ENCODE measurements around the gene DOK1.

DOK1 gene

GRCh38 chr2:74603282-74604000, 48.9 kb downstream of the DOK1 start:
- no peak for DNase-seq

DNA sequence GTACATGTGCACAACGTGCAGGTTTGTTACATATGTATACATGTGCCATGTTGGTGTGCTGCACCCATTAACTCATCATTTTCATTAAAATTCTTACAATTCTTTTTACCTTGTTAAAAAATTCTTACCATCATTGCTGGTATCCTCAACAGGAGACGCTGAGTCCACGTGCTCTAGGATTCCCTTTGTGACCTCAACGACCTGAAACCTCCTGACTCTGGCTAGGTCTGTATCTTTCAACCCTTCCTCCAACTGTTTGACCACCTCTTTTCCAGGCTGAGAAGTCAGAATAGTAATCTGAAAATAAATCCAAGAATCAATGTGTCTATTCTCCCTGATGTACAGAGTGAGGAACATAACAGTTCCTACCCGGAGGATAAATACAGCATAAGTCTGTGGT, 52.4 kb downstream of the DOK1 start:
- no peak for DNase-seq

Measured in CD4-positive, alpha-beta T cell treated with Interleukin-17A for 4 hours (primary cell).